ENCODE results near the gene PLPP3. TPM values are rescaled to one million over a fixed set of nuclear protein-coding genes. Genes with fewer than 3 reads are reported as not detected.
A peak's percentile ranks its signal among the peaks of the same experiment; 100 is the strongest.

The PLPP3 gene
- total and polyA plus RNA-seq, 2 of the 8 experiments (the other 6 are each of a cell fraction or from before 2014, with no cell fraction given): 33.2 to 42.0 TPM

- 97% methylated on average over 5 of the region's 5 CpGs; no CpG with 5 or more reads in 1 of the 2 experiments for WGBS, 2 experiments (ENCODE audit: extremely low coverage in 1 of 2, insufficient coverage in 1 of 2, insufficient read length in 1 of 2, insufficient replicate concordance in 2 of 2, low coverage in 1 of 2, low lambda C conversion rate in 2 of 2, missing lambda C conversion rate in 1 of 2)
- H3K79me1 ChIP-seq (ENCODE audit: low read depth, low read length): no peaks in the 10 kb centered on the region
- no peak overlapping the region for H3K23ac ChIP-seq (ENCODE audit: insufficient read length)
- no peaks in the 10 kb centered on the region for H4K20me1 ChIP-seq (replicated peaks in 1 of 2; ENCODE audit: control insufficient read depth in 1 of 2, insufficient read depth in 2 of 2, low read length in 2 of 2)
- H3K36me3 ChIP-seq (ENCODE audit: control insufficient read depth in 2 of 4, insufficient read depth in 4 of 4, low read length in 3 of 4): no peaks in the 10 kb centered on the region
- POLR2A ChIA-PET (ENCODE audit: partially characterized antibody): no interaction called here
- H3K56ac ChIP-seq (replicated peaks; ENCODE audit: insufficient read length, low read depth, low read length): no peak overlapping the region
- TF ChIP-seq RAD21 (IDR thresholded peaks at IDR 0.05 in 1 of 2, conservative IDR thresholded peaks at IDR 0.05 in 1 of 2; ENCODE audit: low read depth in 2 of 2, low read length in 2 of 2) (peak in 1 of 2 experiments; percentile 11; a peak in 1 of 4 replicates), RFX5 (IDR thresholded peaks at IDR 0.05; ENCODE audit: borderline replicate concordance, low read depth, low read length) (no peak), SIX5 (IDR thresholded peaks at IDR 0.05; ENCODE audit: low read depth, low read length) (no peak), CBX8 (IDR thresholded peaks at IDR 0.05; ENCODE audit: borderline replicate concordance, low read depth, low read length) (no peak), SIN3A (conservative IDR thresholded peaks at IDR 0.05 in 1 of 2, IDR thresholded peaks at IDR 0.05 in 1 of 2; ENCODE audit: low read depth in 1 of 2, low read length in 2 of 2) (no peak), TEAD4 (IDR thresholded peaks at IDR 0.05; ENCODE audit: low read depth, low read length) (no peak), EZH2 (IDR thresholded peaks at IDR 0.05; ENCODE audit: low read depth, low read length, severe bottlenecking) (no peak)
- H2BK5ac ChIP-seq (ENCODE audit: low read depth, low read length): no peak overlapping the region
- H2BK12ac ChIP-seq (ENCODE audit: low read depth, low read length): no peak overlapping the region
- H3K18ac ChIP-seq (ENCODE audit: extremely low read depth, low read length): no peak overlapping the region
- H3K4me2 ChIP-seq (ENCODE audit: insufficient read depth in 1 of 2, low read depth in 2 of 2, low read length in 2 of 2): no peak overlapping the region
- no peaks in the 10 kb centered on the region for H3K9me3 ChIP-seq (ENCODE audit: insufficient read depth in 2 of 2, low read depth in 1 of 2, low read length in 1 of 2)
- H2AFZ ChIP-seq (ENCODE audit: low read length): no peak overlapping the region
- DNase-seq (ENCODE audit: low read depth in 1 of 2, low spot score in 2 of 2) (no peak), FAIRE-seq (no peak)
- H4K5ac ChIP-seq (ENCODE audit: insufficient read length, low read depth, low read length): no peak overlapping the region
- no peaks in the 10 kb centered on the region for H3K79me2 ChIP-seq (ENCODE audit: control insufficient read depth in 1 of 2, insufficient read depth in 2 of 2, low read length in 2 of 2)
- H3K27ac ChIP-seq (ENCODE audit: low read depth, low read length): no peak overlapping the region
- no peak overlapping the region for H2BK120ac ChIP-seq (replicated peaks; ENCODE audit: low read depth, low read length)
- no peaks in the 10 kb centered on the region for H3K23me2 ChIP-seq (ENCODE audit: low read depth, low read length)
- no peak overlapping the region for H3K4me3 ChIP-seq (ENCODE audit: extremely low read depth in 1 of 4, insufficient read depth in 2 of 4, low read depth in 3 of 4, low read length in 4 of 4)
- H4K8ac ChIP-seq (ENCODE audit: extremely low read depth, insufficient read depth, low read length): no peak overlapping the region
- no peak overlapping the region for H3K4ac ChIP-seq (replicated peaks; ENCODE audit: insufficient read length, low read depth, low read length)
- peaks cover 0 to 3% (median 0%) of the 10 kb centered on the region in 4 experiments; a peak in 3 of 7 replicates for H3K4me1 ChIP-seq (replicated peaks in 1 of 4; ENCODE audit: control insufficient read depth in 3 of 4, insufficient read depth in 4 of 4, low read length in 3 of 4)
- no peak overlapping the region for H2BK15ac ChIP-seq (ENCODE audit: low read length)
- CTCF ChIA-PET (ENCODE audit: partially characterized antibody): interaction anchor here (0.6 to 2.7 kb wide), 20 partner anchors 10 to 1297 kb away, joined by 3 to 13 read pairs (median 4); no protein-coding TSS in a partner anchor
- no peak overlapping the region for H2BK20ac ChIP-seq (ENCODE audit: low read length)
- no peak overlapping the region; a peak in 1 of 7 replicates for H3K9ac ChIP-seq (replicated peaks in 1 of 4; ENCODE audit: extremely low read depth in 1 of 4, low read depth in 3 of 4, low read length in 3 of 4)
- H4K91ac ChIP-seq (replicated peaks; ENCODE audit: insufficient read length, low read length): no peak overlapping the region
- H2AK5ac ChIP-seq (ENCODE audit: low read depth, low read length): no peak overlapping the region
- no peaks in the 10 kb centered on the region for H3K27me3 ChIP-seq (replicated peaks in 1 of 4; ENCODE audit: control insufficient read depth in 3 of 4, extremely low read depth in 1 of 4, insufficient read depth in 3 of 4, low read length in 3 of 4)
- no peak overlapping the region for H3K14ac ChIP-seq (ENCODE audit: insufficient read length)
These were observed 6.6 kb upstream of the PLPP3 start for GRCh38 chr1:56585985-56586384.

Data from H1 (cell line).